Endothelial cell of umbilical vein (primary cell): ENCODE data around the gene FABP2. TPM values are rescaled to one million over a fixed set of nuclear protein-coding genes. Genes with fewer than 3 reads are reported as not detected.

Experiments used
- BruUV-seq: library from RNA; stranded (reverse); fragments of 400-500 nt; replicated peaks from 2 replicates; lab custom pipeline; 2021; lab: Mats Ljungman, UMichigan
- CTCF ChIA-PET: fragments of 300-600, 350-600 bp; sonication (Branson Sonifier 250); formaldehyde crosslinking; loops from one replicate; lab custom pipeline; 2021; ENCODE audit warnings: antibody characterized with exemption, inconsistent platforms; lab: Charles Lee
- POLR2A ChIA-PET: fragments of 300-600, 350-600 bp; sonication (Branson Sonifier 250); formaldehyde crosslinking; loops from one replicate; lab custom pipeline; 2021; ENCODE audit warnings: antibody characterized with exemption, inconsistent platforms; lab: Charles Lee
- DNase-seq: peaks from one replicate; pipeline ENCODE4 v3.0.0-alpha.2; 2011; ENCODE audit warnings: low read depth, low spot score
- FAIRE-seq: peaks from 2 replicates; lab custom pipeline; 2011; peaks lifted over from hg19 to GRCh38; lab: Jason Lieb, UNC
- H2AFZ ChIP-seq: 2 replicates; pipeline ENCODE4 v1.6.0; 2012; ENCODE audit warnings: low read depth, low read length, control low read depth, inconsistent platforms
- H3K27ac ChIP-seq: 2 replicates; pipeline ENCODE4 v1.5.1; 2011; ENCODE audit warnings: low read depth, mild to moderate bottlenecking, control low read depth, low read length, moderate library complexity; ENCODE audit not compliant: insufficient read depth
- H3K27me3 ChIP-seq, 2 experiments: 2 replicates each; pipeline versions ENCODE4 v1.6.0 to v1.6.1; 2011; ENCODE audit warnings: low read length in 2 of 2, mixed read lengths in 1 of 2; ENCODE audit not compliant: control insufficient read depth in 2 of 2, insufficient read depth in 2 of 2
- H3K36me3 ChIP-seq, 2 experiments: 2 replicates in 1 of 2; 3 replicates in 1 of 2; pipeline ENCODE4 v1.5.1; 2011; ENCODE audit warnings: low read length in 2 of 2, mild to moderate bottlenecking in 1 of 2, moderate library complexity in 1 of 2; ENCODE audit not compliant: control insufficient read depth in 2 of 2, insufficient read depth in 2 of 2; ENCODE audit errors: extremely low read depth in 1 of 2
- H3K4me1 ChIP-seq: 3 replicates; pipeline ENCODE4 v1.5.1; 2011; ENCODE audit warnings: mild to moderate bottlenecking, low read length; ENCODE audit not compliant: control insufficient read depth, insufficient read depth; ENCODE audit errors: extremely low read depth
- H3K4me2 ChIP-seq: 2 replicates; pipeline ENCODE4 v1.6.1; 2011; ENCODE audit warnings: low read length, control low read depth, mixed read lengths; ENCODE audit not compliant: insufficient read depth
- H3K4me3 ChIP-seq, 3 experiments: fragments of 200-600 bp in 1 of 3; sonication (generic), shearing (Covaris generic) in 1 of 3; replicated peaks in 1 of 3; 2 replicates each; pipeline ENCODE4 v1.5.1; 2011 to 2016; ENCODE audit warnings: control low read depth in 3 of 3, low read length in 3 of 3, mild to moderate bottlenecking in 2 of 3, inconsistent platforms in 1 of 3, low read depth in 1 of 3, moderate library complexity in 1 of 3; ENCODE audit not compliant: insufficient read depth in 1 of 3
- H3K79me2 ChIP-seq: 2 replicates; pipeline ENCODE4 v1.6.0; 2012; ENCODE audit warnings: low read length, inconsistent platforms; ENCODE audit not compliant: control insufficient read depth, insufficient read depth
- H3K9ac ChIP-seq: replicated peaks from 2 replicates; pipeline ENCODE3; 2011; ENCODE audit warnings: low read length, control low read depth; ENCODE audit not compliant: insufficient read depth; ENCODE audit errors: extremely low read depth
- H3K9me1 ChIP-seq: replicated peaks from 3 replicates; pipeline ENCODE4 v1.6.0; 2011; ENCODE audit warnings: mild to moderate bottlenecking, low read length; ENCODE audit not compliant: control insufficient read depth, insufficient read depth; ENCODE audit errors: extremely low read depth
- H3K9me3 ChIP-seq: replicated peaks from 2 replicates; pipeline ENCODE4 v1.5.1; 2012; ENCODE audit warnings: low read length, inconsistent platforms; ENCODE audit not compliant: control insufficient read depth, insufficient read depth
- H4K20me1 ChIP-seq: replicated peaks from 2 replicates; pipeline ENCODE3; 2011; ENCODE audit warnings: mild to moderate bottlenecking, low read length; ENCODE audit not compliant: control insufficient read depth, insufficient read depth; ENCODE audit errors: extremely low read depth
- EZH2 ChIP-seq: IDR thresholded peaks from 2 replicates; pipeline ENCODE4 v1.6.1; 2012; ENCODE audit warnings: borderline replicate concordance, low read depth, mild to moderate bottlenecking, moderate library complexity, low read length, inconsistent platforms; ENCODE audit not compliant: severe bottlenecking
- FOS ChIP-seq: IDR thresholded peaks from 2 replicates; pipeline ENCODE4 v1.6.1; 2011; ENCODE audit warnings: mild to moderate bottlenecking, low read length, moderate library complexity, borderline replicate concordance; ENCODE audit not compliant: insufficient read depth
- GATA2 ChIP-seq: IDR thresholded peaks from 2 replicates; pipeline ENCODE4 v1.7.0; 2011; ENCODE audit warnings: low read depth, mild to moderate bottlenecking, moderate library complexity, mixed read lengths, low read length; ENCODE audit not compliant: insufficient read length, insufficient read depth
- JUN ChIP-seq: IDR thresholded peaks from 2 replicates; pipeline ENCODE4 v1.6.1; 2011; ENCODE audit warnings: borderline replicate concordance, low read depth; ENCODE audit not compliant: insufficient read length, insufficient read depth
- POLR2A ChIP-seq: IDR thresholded peaks from 2 replicates; pipeline ENCODE4 v1.6.1; 2012; ENCODE audit warnings: low read depth, mild to moderate bottlenecking, control low read depth, low read length
- POLR2AphosphoS5 ChIP-seq: IDR thresholded peaks from 2 replicates; pipeline ENCODE4 v1.6.1; 2012; ENCODE audit warnings: low read depth, mild to moderate bottlenecking, control low read depth, low read length, moderate library complexity; ENCODE audit not compliant: insufficient read depth
- dilution Hi-C: fragments of 300-500 bp; cut with MboI; formaldehyde crosslinking; loops from one replicate; pipeline ENCODE4 v1.15.0; 2019; ENCODE audit warnings: low sequenced_read_pairs; ENCODE audit not compliant: extremely low pct_ligation_motif_present
- intact Hi-C: fragments of 100-400 bp; cut with micrococcal nuclease; formaldehyde crosslinking; loops from one replicate; pipeline ENCODE4 v1.10.0; 2022
- polyA plus RNA-seq, 4 experiments: library from polyadenylated mRNA; depleted of rRNA in 3 of 4; stranded (reverse) in 3 of 4; unstranded in 1 of 4; fragments of >200 nt; gene quantifications; 2 replicates each; pipeline versions ENCODE4 v1.2.1 to v1.2.3, GENCODE V29; 2011 to 2012; ENCODE audit warnings: missing spikeins in 1 of 4
- total RNA-seq: library from RNA; stranded (reverse); gene quantifications from 2 replicates; pipeline ENCODE4 v1.2.3, GENCODE V29; 2021
- TF ChIP-seq, protein P1 (sequence below), 2 donors: IDR thresholded peaks; 1 replicate in 1 of 2; 2 replicates in 1 of 2; pipeline ENCODE4 v1.5.1; 2011; ENCODE audit warnings: low read length in 2 of 2, mild to moderate bottlenecking in 2 of 2, moderate library complexity in 2 of 2, control low read depth in 1 of 2, inconsistent platforms in 1 of 2, low read depth in 1 of 2; ENCODE audit not compliant: insufficient read depth in 1 of 2; ENCODE audit errors: extremely low read depth in 1 of 2
- TF ChIP-seq, protein P2 (sequence below): IDR thresholded peaks from 2 replicates; pipeline ENCODE4 v1.6.1; 2011; ENCODE audit not compliant: insufficient read depth, insufficient read length

FABP2 gene
- total and polyA plus RNA-seq, 2 donors (not counting 3 experiments of a cell fraction or from before 2014, with no cell fraction given), result not detected

DNA sequence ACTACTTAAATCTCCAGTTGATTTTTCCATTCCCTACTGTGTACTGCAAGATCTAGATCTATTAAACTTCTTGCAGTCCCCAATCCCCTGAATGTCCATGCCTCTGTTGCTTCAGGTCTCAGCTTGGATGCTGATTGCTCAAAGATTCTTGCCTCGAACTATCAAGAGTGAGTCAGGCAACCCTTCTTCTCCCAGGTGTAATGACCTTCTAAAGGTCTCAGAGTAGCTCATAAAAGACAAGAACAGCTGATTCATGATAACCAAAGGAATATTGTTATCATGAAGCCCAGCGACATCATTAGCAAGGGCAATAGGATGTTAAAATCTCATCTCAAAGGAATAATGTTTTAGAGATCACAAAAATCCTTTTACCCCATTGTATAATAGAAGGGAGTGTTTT is 6.8 kb upstream of the FABP2 start:
- H3K79me2 ChIP-seq, result no peaks in the 10 kb centered on the region
- no peak overlapping the region for H3K4me3 ChIP-seq
- H4K20me1 ChIP-seq, result no peaks in the 10 kb centered on the region
- no peak for FAIRE-seq
- peaks cover 0 to 5% of the 10 kb centered on the region in 2 experiments for H3K27me3 ChIP-seq
- dilution Hi-C loops, result no loop called here
- POLR2A ChIA-PET, result no interaction called here
- intact Hi-C loops, result no loop called here
- H3K9me3 ChIP-seq, result no peaks in the 10 kb centered on the region
- no peaks in the 10 kb centered on the region for H3K9me1 ChIP-seq
- TF ChIP-seq EZH2 (no peak), POLR2A (no peak), FOS (no peak), GATA2 (no peak), POLR2AphosphoS5 (no peak), JUN (no peak)
- TF ChIP-seq, protein P1, sequence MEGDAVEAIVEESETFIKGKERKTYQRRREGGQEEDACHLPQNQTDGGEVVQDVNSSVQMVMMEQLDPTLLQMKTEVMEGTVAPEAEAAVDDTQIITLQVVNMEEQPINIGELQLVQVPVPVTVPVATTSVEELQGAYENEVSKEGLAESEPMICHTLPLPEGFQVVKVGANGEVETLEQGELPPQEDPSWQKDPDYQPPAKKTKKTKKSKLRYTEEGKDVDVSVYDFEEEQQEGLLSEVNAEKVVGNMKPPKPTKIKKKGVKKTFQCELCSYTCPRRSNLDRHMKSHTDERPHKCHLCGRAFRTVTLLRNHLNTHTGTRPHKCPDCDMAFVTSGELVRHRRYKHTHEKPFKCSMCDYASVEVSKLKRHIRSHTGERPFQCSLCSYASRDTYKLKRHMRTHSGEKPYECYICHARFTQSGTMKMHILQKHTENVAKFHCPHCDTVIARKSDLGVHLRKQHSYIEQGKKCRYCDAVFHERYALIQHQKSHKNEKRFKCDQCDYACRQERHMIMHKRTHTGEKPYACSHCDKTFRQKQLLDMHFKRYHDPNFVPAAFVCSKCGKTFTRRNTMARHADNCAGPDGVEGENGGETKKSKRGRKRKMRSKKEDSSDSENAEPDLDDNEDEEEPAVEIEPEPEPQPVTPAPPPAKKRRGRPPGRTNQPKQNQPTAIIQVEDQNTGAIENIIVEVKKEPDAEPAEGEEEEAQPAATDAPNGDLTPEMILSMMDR (IDR thresholded peaks at IDR 0.05; ENCODE audit: extremely low read depth in 1 of 2, insufficient read depth in 1 of 2, low read depth in 1 of 2, low read length in 2 of 2), result no peak
- TF ChIP-seq, protein P2, sequence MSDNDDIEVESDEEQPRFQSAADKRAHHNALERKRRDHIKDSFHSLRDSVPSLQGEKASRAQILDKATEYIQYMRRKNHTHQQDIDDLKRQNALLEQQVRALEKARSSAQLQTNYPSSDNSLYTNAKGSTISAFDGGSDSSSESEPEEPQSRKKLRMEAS, result no peak
- CTCF ChIA-PET, result interaction anchor here (0.8 to 0.9 kb wide), 2 partner anchors 9 to 300 kb away, joined by 3 read pairs; partner anchors contain the start of gene PDE5A
- no peak overlapping the region for H3K4me2 ChIP-seq
- no peaks in the 10 kb centered on the region for H3K4me1 ChIP-seq
- H3K36me3 ChIP-seq, result no peaks in the 10 kb centered on the region
- H3K9ac ChIP-seq, result no peak overlapping the region
- no TSS peak for BruUV-seq
- no peak for DNase-seq
- no peak overlapping the region for H2AFZ ChIP-seq
- no peak overlapping the region for H3K27ac ChIP-seq
